ENCODE data around the gene WDR90. TPM values are rescaled to one million over a fixed set of nuclear protein-coding genes. Genes with fewer than 3 reads are reported as not detected.

Gene WDR90
- total RNA-seq, 1 donor from 2014 or later: 50.0 TPM

DNA sequence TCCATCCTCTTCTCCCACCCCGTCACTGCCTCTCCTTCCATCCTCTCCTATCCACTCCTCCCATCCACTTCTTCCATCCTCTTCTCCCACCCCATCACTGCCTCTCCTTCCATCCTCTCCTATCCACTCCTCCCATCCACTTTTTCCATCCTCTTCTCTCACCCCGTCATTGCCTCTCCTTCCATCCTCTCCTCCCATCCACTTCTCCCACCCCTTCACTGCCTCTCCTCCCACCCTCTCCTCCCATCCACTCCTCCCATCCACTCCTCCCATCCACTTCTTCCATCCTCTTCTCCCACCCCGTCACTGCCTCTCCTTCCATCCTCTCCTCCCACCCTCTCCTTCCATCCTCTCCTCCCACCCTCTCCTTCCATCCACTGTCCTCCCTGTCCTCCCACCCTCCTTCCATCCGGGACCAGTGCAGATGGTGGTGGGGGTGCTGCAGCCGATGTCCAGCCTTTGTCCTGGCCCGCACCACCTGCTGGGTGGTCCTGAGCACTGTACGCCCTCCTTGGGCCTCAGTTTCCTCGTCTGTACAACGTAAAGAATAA lies 17.3 kb upstream of the WDR90 start:
- no peaks in the 10 kb centered on the region for H3K9me3 ChIP-seq
- no peak overlapping the region for H3K4me3 ChIP-seq
- peaks cover 6 to 14% of the 10 kb centered on the region in 2 donors for H3K4me1 ChIP-seq
- no peaks in the 10 kb centered on the region for H3K27me3 ChIP-seq
- no peak for DNase-seq (ENCODE audit: low spot score in 2 of 2)
- intact Hi-C loops (cut with DNase I): no loop called here
- H3K27ac ChIP-seq: no peak overlapping the region
- H3K36me3 ChIP-seq: peaks cover 27 to 36% of the 10 kb centered on the region in 2 donors
- TF ChIP-seq CTCF (IDR thresholded peaks at IDR 0.05): no peak

- Histone ChIP-seq H3K4me1 (peaks cover 6 to 17% of the 10 kb centered on the region in 2 donors), H3K4me3 (no peak overlapping the region), H3K36me3 (peaks cover 18 to 28% of the 10 kb centered on the region in 2 donors), H3K27ac (no peak overlapping the region), H3K27me3 (no peaks in the 10 kb centered on the region), H3K9me3 (no peaks in the 10 kb centered on the region)
- intact Hi-C loops (cut with DNase I): no loop called here
- no peak for TF ChIP-seq CTCF (IDR thresholded peaks at IDR 0.05)
- no peak for DNase-seq (ENCODE audit: low spot score in 2 of 2)
Observed at GRCh38 chr16:632486-633335, 16.5 kb upstream of the WDR90 start.

DNA sequence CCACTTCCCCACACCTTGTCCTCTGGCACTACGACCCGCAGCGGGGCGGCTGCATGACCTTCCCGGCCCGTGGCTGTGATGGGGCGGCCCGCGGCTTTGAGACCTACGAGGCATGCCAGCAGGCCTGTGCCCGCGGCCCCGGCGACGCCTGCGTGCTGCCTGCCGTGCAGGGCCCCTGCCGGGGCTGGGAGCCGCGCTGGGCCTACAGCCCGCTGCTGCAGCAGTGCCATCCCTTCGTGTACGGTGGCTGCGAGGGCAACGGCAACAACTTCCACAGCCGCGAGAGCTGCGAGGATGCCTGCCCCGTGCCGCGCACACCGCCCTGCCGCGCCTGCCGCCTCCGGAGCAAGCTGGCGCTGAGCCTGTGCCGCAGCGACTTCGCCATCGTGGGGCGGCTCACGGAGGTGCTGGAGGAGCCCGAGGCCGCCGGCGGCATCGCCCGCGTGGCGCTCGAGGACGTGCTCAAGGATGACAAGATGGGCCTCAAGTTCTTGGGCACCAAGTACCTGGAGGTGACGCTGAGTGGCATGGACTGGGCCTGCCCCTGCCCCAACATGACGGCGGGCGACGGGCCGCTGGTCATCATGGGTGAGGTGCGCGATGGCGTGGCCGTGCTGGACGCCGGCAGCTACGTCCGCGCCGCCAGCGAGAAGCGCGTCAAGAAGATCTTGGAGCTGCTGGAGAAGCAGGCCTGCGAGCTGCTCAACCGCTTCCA lies 15.7 kb upstream of the WDR90 start:
- Histone ChIP-seq H3K36me3 (peaks cover 17 to 20% of the 10 kb centered on the region in 2 donors), H3K27ac (no peak overlapping the region), H3K4me3 (no peak overlapping the region), H3K9me3 (no peaks in the 10 kb centered on the region), H3K4me1 (peaks cover 6 to 17% of the 10 kb centered on the region in 2 donors), H3K27me3 (no peaks in the 10 kb centered on the region)
- intact Hi-C loops (cut with DNase I): no loop called here
- no peak for TF ChIP-seq CTCF (IDR thresholded peaks at IDR 0.05)
- DNase-seq (ENCODE audit: low spot score in 2 of 2): no peak

DNA sequence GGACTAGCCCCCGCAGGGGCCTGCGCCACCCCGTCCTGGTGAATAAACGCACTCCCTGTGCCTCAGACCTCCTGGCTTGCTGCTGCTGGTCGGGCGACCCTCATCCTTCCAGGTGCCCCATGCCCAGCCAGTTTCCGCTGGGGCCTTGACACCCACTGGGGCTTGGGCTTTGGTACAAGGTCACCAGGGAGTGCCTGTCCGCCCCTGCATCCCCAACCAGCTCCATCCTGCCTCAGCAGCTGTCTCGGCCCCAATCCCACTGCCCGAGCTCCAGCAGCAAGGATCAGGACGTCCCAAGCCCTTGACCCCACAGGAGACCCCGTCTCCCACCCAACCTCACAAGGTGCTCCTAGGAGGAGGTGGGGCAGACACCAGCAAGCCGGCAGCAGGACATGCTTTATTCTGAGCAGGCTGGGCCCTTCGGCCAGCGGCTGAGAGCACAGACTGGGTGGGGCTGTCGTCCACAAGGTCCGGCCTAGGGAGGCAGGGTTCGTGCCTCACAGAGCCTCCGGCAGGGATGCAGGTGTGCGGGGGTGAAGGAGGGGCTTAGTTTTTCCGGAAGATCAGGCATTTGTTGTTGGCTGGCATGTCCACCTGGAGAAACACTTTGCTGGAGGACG lies 15.0 kb upstream of the WDR90 start:
- intact Hi-C loops (cut with DNase I): no loop called here
- Histone ChIP-seq H3K9me3 (no peaks in the 10 kb centered on the region), H3K4me1 (peaks cover 6 to 17% of the 10 kb centered on the region in 2 donors)

More for the DNA sequence above, 15.0 kb upstream of the WDR90 start:
- peaks cover 12 to 17% of the 10 kb centered on the region in 2 donors for H3K36me3 ChIP-seq
- no peak for DNase-seq (ENCODE audit: low spot score in 2 of 2)
- no peak overlapping the region for H3K4me3 ChIP-seq
- no peak for TF ChIP-seq CTCF (IDR thresholded peaks at IDR 0.05)
- H3K27ac ChIP-seq: no peak overlapping the region
- H3K27me3 ChIP-seq: no peaks in the 10 kb centered on the region
